HCT116 (cell line): Measurements from ENCODE around the gene C7orf25. TPM values are rescaled to one million over a fixed set of nuclear protein-coding genes. Genes with fewer than 3 reads are reported as not detected.

Experiments
- ATAC-seq: fragments of 200-7000 bp; cut with Tn5 transposase; 2 replicates; pipeline ENCODE4 v1.9.1; 2020; ENCODE audit warnings: mild to moderate bottlenecking, moderate library complexity
- BruUV-seq: library from RNA; stranded (reverse); fragments of 400-500 nt; replicated peaks from 2 replicates; lab custom pipeline; 2021; lab: Mats Ljungman, UMichigan
- CTCF ChIA-PET: fragments of 300-600 bp; sonication (Branson Sonifier 250); formaldehyde crosslinking; loops from one replicate; lab custom pipeline; 2021; ENCODE audit warnings: antibody characterized with exemption; lab: Charles Lee
- POLR2A ChIA-PET: fragments of 300-600, 350-600 bp; sonication (Branson Sonifier 250); formaldehyde crosslinking; loops from one replicate; lab custom pipeline; 2021; ENCODE audit warnings: antibody characterized with exemption; lab: Charles Lee
- RAD21 ChIA-PET, 2 experiments: fragments of 300-600 bp; sonication (Branson Sonifier 250); formaldehyde crosslinking; loops; one replicate each; lab custom pipeline; 2023; ENCODE audit warnings: low total read pairs in 2 of 2; ENCODE audit not compliant: uncharacterized antibody in 2 of 2, unreplicated experiment in 2 of 2, low non-redundant PET in 1 of 2; lab: Charles Lee
- DNase-seq: peaks from one replicate; pipeline ENCODE4 v3.0.0-alpha.2; 2010; ENCODE audit warnings: low read depth, low spot score
- H2AFZ ChIP-seq: fragments of 200-600 bp; shearing (Covaris generic), sonication (generic); 2 replicates; pipeline ENCODE4 v1.6.1; 2017; ENCODE audit warnings: low read depth, mixed run types, mixed read lengths, antibody characterized with exemption, low read length; ENCODE audit not compliant: poor library complexity, severe bottlenecking
- H3K27ac ChIP-seq: 2 replicates; pipeline ENCODE4 v1.5.1; 2012; ENCODE audit warnings: low read depth, low read length
- H3K27me3 ChIP-seq: fragments of 200-600 bp; sonication (generic); 2 replicates; pipeline ENCODE4 v1.6.1; 2016; ENCODE audit warnings: mixed run types, low read length, mixed read lengths; ENCODE audit not compliant: insufficient read depth
- H3K36me3 ChIP-seq, 2 experiments: fragments of 200-500 bp in 1 of 2; fragments of 200-600 bp in 1 of 2; sonication (Bioruptor generic) in 1 of 2; sonication (generic) in 1 of 2; 2 replicates each; pipeline versions ENCODE4 v1.5.1 to v1.6.1; 2014 to 2016; ENCODE audit warnings: low read length in 2 of 2, inconsistent platforms in 1 of 2, mixed read lengths in 1 of 2, mixed run types in 1 of 2; ENCODE audit not compliant: insufficient read depth in 2 of 2, control insufficient read depth in 1 of 2
- H3K4me1 ChIP-seq, 2 experiments: fragments of 200-600 bp in 1 of 2; sonication (generic) in 1 of 2; 2 replicates each; pipeline versions ENCODE4 v1.5.1 to v1.6.1; 2012 to 2017; ENCODE audit warnings: low read length in 2 of 2, inconsistent platforms in 1 of 2, mild to moderate bottlenecking in 1 of 2, mixed read lengths in 1 of 2, mixed run types in 1 of 2, moderate library complexity in 1 of 2; ENCODE audit not compliant: insufficient read depth in 2 of 2, control insufficient read depth in 1 of 2
- H3K4me2 ChIP-seq: fragments of 200-600 bp; sonication (generic); 2 replicates; pipeline ENCODE4 v1.6.1; 2017; ENCODE audit warnings: mixed run types, low read length, mixed read lengths
- H3K4me3 ChIP-seq, 2 experiments: fragments of 200-600 bp in 1 of 2; sonication (generic) in 1 of 2; replicated peaks in 1 of 2; 2 replicates each; pipeline ENCODE4 v1.5.1; 2011 to 2016; ENCODE audit warnings: low read length in 2 of 2, control low read depth in 1 of 2, low read depth in 1 of 2, mild to moderate bottlenecking in 1 of 2, mixed read lengths in 1 of 2, mixed run types in 1 of 2
- H3K79me2 ChIP-seq: fragments of 200-600 bp; sonication (generic); 2 replicates; pipeline ENCODE4 v1.6.1; 2017; ENCODE audit warnings: mild to moderate bottlenecking, mixed run types, low read length, moderate library complexity, mixed read lengths; ENCODE audit not compliant: insufficient read depth
- H3K9ac ChIP-seq: fragments of 200-600 bp; sonication (generic); 2 replicates; pipeline ENCODE4 v1.6.1; 2016; ENCODE audit warnings: low read length, mixed read lengths
- H3K9me2 ChIP-seq: fragments of 200-600 bp; sonication (generic), shearing (Covaris generic); 2 replicates; pipeline ENCODE4 v1.6.1; 2017; ENCODE audit warnings: mixed run types, mild to moderate bottlenecking, moderate library complexity; ENCODE audit not compliant: insufficient read depth
- H3K9me3 ChIP-seq, 2 experiments: fragments of 200-500 bp in 1 of 2; fragments of 200-600 bp in 1 of 2; sonication (Bioruptor generic) in 1 of 2; sonication (generic) in 1 of 2; 2 replicates each; pipeline ENCODE4 v1.6.1; 2014 to 2017; ENCODE audit warnings: low read length in 2 of 2, mixed read lengths in 2 of 2, inconsistent platforms in 1 of 2, low read depth in 1 of 2, mild to moderate bottlenecking in 1 of 2, mixed run types in 1 of 2, moderate library complexity in 1 of 2; ENCODE audit not compliant: control insufficient read depth in 1 of 2, insufficient read depth in 1 of 2
- H4K20me1 ChIP-seq: fragments of 200-600 bp; sonication (generic), shearing (Covaris generic); 2 replicates; pipeline ENCODE4 v1.6.1; 2017; ENCODE audit warnings: mixed run types, mild to moderate bottlenecking, moderate library complexity; ENCODE audit not compliant: insufficient read depth
- EZH2phosphoT487 ChIP-seq: fragments of 200-600 bp; IDR thresholded peaks from 2 replicates; pipeline ENCODE4 v1.6.1; 2018; ENCODE audit warnings: antibody characterized with exemption, borderline replicate concordance
- SIN3A ChIP-seq: IDR thresholded peaks from 2 replicates; pipeline ENCODE4 v1.6.1; 2012; ENCODE audit warnings: low read depth
- SP1 ChIP-seq: IDR thresholded peaks from 2 replicates; pipeline ENCODE4 v1.6.1; 2012; ENCODE audit warnings: low read depth
- intact Hi-C: fragments of 100-400 bp; cut with micrococcal nuclease; formaldehyde crosslinking; loops from 2 replicates; pipeline ENCODE4 v1.10.0; 2022
- total RNA-seq: library from RNA; stranded (reverse); gene quantifications from one replicate; pipeline ENCODE4 v1.2.1, GENCODE V29; 2021; ENCODE audit not compliant: unreplicated experiment
- TF ChIP-seq, protein P1 (sequence below): IDR thresholded peaks from 2 replicates; pipeline ENCODE4 v1.6.1; 2012; ENCODE audit warnings: low read depth

Gene C7orf25
- total RNA-seq, 1 experiment from 2014 or later, result 5.3 TPM

DNA sequence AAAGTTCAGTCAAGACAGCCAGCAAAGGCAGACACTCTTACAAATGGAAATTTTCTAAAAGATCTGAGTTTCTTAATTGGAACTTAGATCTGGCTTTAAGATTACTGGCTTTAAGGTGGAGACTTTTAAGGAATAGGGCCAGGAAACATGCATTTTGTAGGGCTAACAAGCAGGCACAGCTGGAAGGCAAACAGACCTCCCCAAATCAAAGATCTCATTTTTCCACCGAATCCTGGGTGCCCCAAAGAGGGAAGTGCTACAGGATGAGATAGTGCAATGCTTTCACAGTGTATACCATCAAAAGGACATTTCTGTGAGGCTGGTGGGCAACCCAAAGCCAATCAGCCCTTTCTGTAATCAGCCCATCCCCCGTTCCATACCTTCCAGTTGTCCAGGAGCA is 47.7 kb upstream of the C7orf25 start:
- TF ChIP-seq, protein P1, sequence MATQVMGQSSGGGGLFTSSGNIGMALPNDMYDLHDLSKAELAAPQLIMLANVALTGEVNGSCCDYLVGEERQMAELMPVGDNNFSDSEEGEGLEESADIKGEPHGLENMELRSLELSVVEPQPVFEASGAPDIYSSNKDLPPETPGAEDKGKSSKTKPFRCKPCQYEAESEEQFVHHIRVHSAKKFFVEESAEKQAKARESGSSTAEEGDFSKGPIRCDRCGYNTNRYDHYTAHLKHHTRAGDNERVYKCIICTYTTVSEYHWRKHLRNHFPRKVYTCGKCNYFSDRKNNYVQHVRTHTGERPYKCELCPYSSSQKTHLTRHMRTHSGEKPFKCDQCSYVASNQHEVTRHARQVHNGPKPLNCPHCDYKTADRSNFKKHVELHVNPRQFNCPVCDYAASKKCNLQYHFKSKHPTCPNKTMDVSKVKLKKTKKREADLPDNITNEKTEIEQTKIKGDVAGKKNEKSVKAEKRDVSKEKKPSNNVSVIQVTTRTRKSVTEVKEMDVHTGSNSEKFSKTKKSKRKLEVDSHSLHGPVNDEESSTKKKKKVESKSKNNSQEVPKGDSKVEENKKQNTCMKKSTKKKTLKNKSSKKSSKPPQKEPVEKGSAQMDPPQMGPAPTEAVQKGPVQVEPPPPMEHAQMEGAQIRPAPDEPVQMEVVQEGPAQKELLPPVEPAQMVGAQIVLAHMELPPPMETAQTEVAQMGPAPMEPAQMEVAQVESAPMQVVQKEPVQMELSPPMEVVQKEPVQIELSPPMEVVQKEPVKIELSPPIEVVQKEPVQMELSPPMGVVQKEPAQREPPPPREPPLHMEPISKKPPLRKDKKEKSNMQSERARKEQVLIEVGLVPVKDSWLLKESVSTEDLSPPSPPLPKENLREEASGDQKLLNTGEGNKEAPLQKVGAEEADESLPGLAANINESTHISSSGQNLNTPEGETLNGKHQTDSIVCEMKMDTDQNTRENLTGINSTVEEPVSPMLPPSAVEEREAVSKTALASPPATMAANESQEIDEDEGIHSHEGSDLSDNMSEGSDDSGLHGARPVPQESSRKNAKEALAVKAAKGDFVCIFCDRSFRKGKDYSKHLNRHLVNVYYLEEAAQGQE, result no peak
- TF ChIP-seq EZH2phosphoT487 (no peak), SIN3A (no peak), SP1 (no peak)
- Histone ChIP-seq H4K20me1 (no peaks in the 10 kb centered on the region), H3K27ac (no peak overlapping the region), H3K4me2 (no peak overlapping the region), H3K36me3 (no peaks in the 10 kb centered on the region), H3K9ac (no peak overlapping the region), H3K27me3 (no peaks in the 10 kb centered on the region), H3K9me3 (no peaks in the 10 kb centered on the region), H3K4me1 (no peaks in the 10 kb centered on the region), H3K4me3 (no peak overlapping the region), H3K79me2 (no peaks in the 10 kb centered on the region), H2AFZ (no peak overlapping the region), H3K9me2 (no peaks in the 10 kb centered on the region)
- no TSS peak for BruUV-seq
- ATAC-seq (no peak), DNase-seq (no peak)
- ChIA-PET POLR2A (no interaction called here), CTCF (interaction anchor here (0.7 kb wide), 1 partner anchor 10 kb away, joined by 3 read pairs; no protein-coding TSS in a partner anchor), RAD21 (no interaction called here)
- intact Hi-C loops, result no loop called here

DNA sequence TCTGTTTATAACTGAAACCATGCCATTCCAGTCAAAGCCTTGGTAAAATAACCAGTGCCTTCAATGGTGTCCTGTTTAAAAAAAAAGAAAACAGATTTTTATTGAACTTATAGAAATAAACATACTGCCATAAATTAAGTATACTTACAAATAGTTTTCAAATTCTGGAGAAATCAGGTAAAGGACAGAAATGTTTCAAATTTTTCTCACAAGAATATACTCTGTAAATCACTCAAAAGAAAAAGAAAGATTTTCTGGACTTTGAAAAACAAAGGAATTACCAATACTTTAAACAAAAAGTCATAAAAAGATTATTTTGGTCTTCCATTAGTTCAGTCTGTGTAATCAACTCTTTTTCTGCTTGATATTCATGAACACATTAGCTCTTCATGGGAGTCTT is 44.2 kb upstream of the C7orf25 start:
- H3K27ac ChIP-seq, result no peak overlapping the region
- H3K4me1 ChIP-seq, result no peaks in the 10 kb centered on the region
- H3K9me2 ChIP-seq, result no peaks in the 10 kb centered on the region
- H3K9ac ChIP-seq, result no peak overlapping the region
- no peak overlapping the region for H2AFZ ChIP-seq
- TF ChIP-seq SIN3A, result no peak
- TF ChIP-seq EZH2phosphoT487, result no peak
- ATAC-seq, result no peak
- ChIA-PET POLR2A (no interaction called here), CTCF (no interaction called here), RAD21 (no interaction called here)
- no TSS peak for BruUV-seq
- H3K36me3 ChIP-seq, result no peaks in the 10 kb centered on the region
- no peaks in the 10 kb centered on the region for H3K9me3 ChIP-seq
- H3K4me3 ChIP-seq, result no peak overlapping the region
- intact Hi-C loops, result no loop called here
- no peak overlapping the region for H3K4me2 ChIP-seq
- no peaks in the 10 kb centered on the region for H4K20me1 ChIP-seq
- H3K27me3 ChIP-seq, result no peaks in the 10 kb centered on the region
- DNase-seq, result no peak
- H3K79me2 ChIP-seq, result no peaks in the 10 kb centered on the region
